Stimulated activated CD4-positive, alpha-beta T cell treated with anti-CD3 and anti-CD28 coated beads, Interleukin-2, amount 100 ng/mL, for 4 hours (primary cell): ENCODE results near the gene RNASE1.
"Not testable (repeated sequence)": the region's sequence is repeated elsewhere in the genome, so short reads cannot be mapped to it uniquely, and the experiment has no call there.

Experiments
- DNase-seq: peaks from one replicate; pipeline ENCODE4 v3.0.0-alpha.2; 2020; ENCODE audit warnings: low read depth

The RNASE1 gene

GRCh38 chr14:20772650-20773049 lies 30.0 kb downstream of the RNASE1 start:
- DNase-seq: no peak

GRCh38 chr14:20769421-20769820 lies 33.2 kb downstream of the RNASE1 start:
- DNase-seq: no peak

GRCh38 chr14:20768593-20768892 lies 34.1 kb downstream of the RNASE1 start:
- DNase-seq: no peak

- DNase-seq: no peak
These were observed 41.7 kb downstream of the RNASE1 start for GRCh38 chr14:20760950-20761349.

GRCh38 chr14:20759465-20759864 lies 43.2 kb downstream of the RNASE1 start:
- not testable (repeated sequence) for DNase-seq

- DNase-seq: no peak
These were observed 44.7 kb downstream of the RNASE1 start for GRCh38 chr14:20757965-20758364.

- no peak for DNase-seq
These were observed 47.6 kb downstream of the RNASE1 start for GRCh38 chr14:20755037-20755436.

- DNase-seq: no peak
These were observed 48.3 kb downstream of the RNASE1 start for GRCh38 chr14:20754308-20754707.

- no peak for DNase-seq
These were observed 50.6 kb downstream of the RNASE1 start for GRCh38 chr14:20751963-20752562.
